IMR-90 (cell line): Measurements from ENCODE around the gene DENND6B. TPM values are rescaled to one million over a fixed set of nuclear protein-coding genes. Genes with fewer than 3 reads are reported as not detected.

Experiments used
- ATAC-seq: fragments of 200-7000 bp; cut with Tn5 transposase; 2 replicates; pipeline ENCODE4 v1.9.1; 2020; ENCODE audit warnings: low read depth, mild to moderate bottlenecking, moderate library complexity
- BruUV-seq: library from RNA; stranded (reverse); fragments of 400-500 nt; replicated peaks from 2 replicates; lab custom pipeline; 2021; lab: Mats Ljungman, UMichigan
- CTCF ChIA-PET: fragments of 300-600 bp; formaldehyde crosslinking; extraction: SDS; loops from one replicate; lab custom pipeline; 2021; ENCODE audit warnings: antibody characterized with exemption; lab: Yijun Ruan, JAX
- POLR2A ChIA-PET: fragments of 300-600 bp; sonication (Branson Sonifier 250); formaldehyde crosslinking; loops from one replicate; lab custom pipeline; 2022; ENCODE audit warnings: antibody characterized with exemption; ENCODE audit not compliant: unreplicated experiment; lab: Charles Lee
- DNase-seq: peaks from one replicate; pipeline ENCODE4 v3.0.0; 2013
- H2AFZ ChIP-seq: replicated peaks from 2 replicates; pipeline ENCODE3; 2013; ENCODE audit warnings: low read length, mild to moderate bottlenecking; ENCODE audit not compliant: poor library complexity
- H2AK5ac ChIP-seq: 2 replicates; pipeline ENCODE4 v1.6.1; 2013; ENCODE audit warnings: low read depth, low read length, inconsistent platforms
- H2AK9ac ChIP-seq: replicated peaks from 2 replicates; pipeline ENCODE3; 2013; ENCODE audit warnings: mild to moderate bottlenecking, low read depth, low read length, moderate library complexity; ENCODE audit not compliant: poor library complexity
- H2BK120ac ChIP-seq: 2 replicates; pipeline ENCODE4 v1.6.1; 2013; ENCODE audit warnings: low read depth, low read length, inconsistent platforms
- H2BK15ac ChIP-seq: 3 replicates; pipeline ENCODE4 v1.6.1; 2013; ENCODE audit warnings: low read depth, low read length, inconsistent platforms
- H2BK20ac ChIP-seq: 2 replicates; pipeline ENCODE4 v1.6.1; 2013; ENCODE audit warnings: low read depth, mild to moderate bottlenecking, inconsistent platforms, low read length, moderate library complexity
- H2BK5ac ChIP-seq: 2 replicates; pipeline ENCODE4 v1.6.1; 2013; ENCODE audit warnings: mild to moderate bottlenecking, low read depth, low read length, inconsistent platforms; ENCODE audit not compliant: poor library complexity, severe bottlenecking
- H3K14ac ChIP-seq: replicated peaks from 2 replicates; pipeline ENCODE4 v1.6.1; 2013; ENCODE audit warnings: low read depth, low read length, inconsistent platforms
- H3K18ac ChIP-seq: 2 replicates; pipeline ENCODE4 v1.6.1; 2013; ENCODE audit warnings: low read depth, low read length, control low read depth
- H3K23ac ChIP-seq: 2 replicates; pipeline ENCODE4 v1.6.1; 2013; ENCODE audit warnings: low read depth, low read length, inconsistent platforms
- H3K27ac ChIP-seq: 2 replicates; pipeline ENCODE4 v1.5.1; 2013; ENCODE audit warnings: mild to moderate bottlenecking, control low read depth, low read length; ENCODE audit not compliant: insufficient read depth
- H3K27me3 ChIP-seq: 2 replicates; pipeline ENCODE4 v1.6.1; 2013; ENCODE audit warnings: low read length; ENCODE audit not compliant: control insufficient read depth, insufficient read depth
- H3K36me3 ChIP-seq: 2 replicates; pipeline ENCODE4 v1.6.1; 2013; ENCODE audit warnings: low read length, mixed read lengths; ENCODE audit not compliant: control insufficient read depth, insufficient read depth
- H3K4ac ChIP-seq: 2 replicates; pipeline ENCODE4 v1.6.1; 2013; ENCODE audit warnings: low read depth, low read length, inconsistent platforms
- H3K4me1 ChIP-seq: 2 replicates; pipeline ENCODE4 v1.6.1; 2013; ENCODE audit warnings: low read length, mixed read lengths; ENCODE audit not compliant: control insufficient read depth, insufficient read depth
- H3K4me2 ChIP-seq: 2 replicates; pipeline ENCODE4 v1.6.1; 2013; ENCODE audit warnings: low read depth, mild to moderate bottlenecking, control low read depth, low read length, moderate library complexity
- H3K4me3 ChIP-seq: 2 replicates; pipeline ENCODE4 v1.5.1; 2013; ENCODE audit warnings: low read depth, mild to moderate bottlenecking, control low read depth, low read length, moderate library complexity; ENCODE audit not compliant: insufficient read depth
- H3K56ac ChIP-seq: 2 replicates; pipeline ENCODE4 v1.6.1; 2013; ENCODE audit warnings: low read length, inconsistent platforms; ENCODE audit not compliant: insufficient read depth; ENCODE audit errors: extremely low read depth
- H3K79me1 ChIP-seq, 2 experiments: 2 replicates each; pipeline ENCODE4 v1.6.1; 2013; ENCODE audit warnings: low read length in 2 of 2, inconsistent platforms in 1 of 2, low read depth in 1 of 2
- H3K9ac ChIP-seq: 2 replicates; pipeline ENCODE4 v1.6.1; 2013; ENCODE audit warnings: low read depth, low read length, control low read depth
- H3K9me1 ChIP-seq: 2 replicates; pipeline ENCODE4 v1.6.1; 2013; ENCODE audit warnings: low read length, inconsistent platforms; ENCODE audit not compliant: insufficient read depth
- H3K9me3 ChIP-seq: 2 replicates; pipeline ENCODE4 v1.6.1; 2013; ENCODE audit warnings: low read length; ENCODE audit not compliant: control insufficient read depth, insufficient read depth
- H4K20me1 ChIP-seq: 2 replicates; pipeline ENCODE4 v1.6.1; 2013; ENCODE audit warnings: low read length, inconsistent platforms; ENCODE audit not compliant: insufficient read depth
- H4K5ac ChIP-seq: 2 replicates; pipeline ENCODE4 v1.6.1; 2013; ENCODE audit warnings: mild to moderate bottlenecking, low read depth, low read length, control low read depth
- H4K8ac ChIP-seq, 2 experiments: 2 replicates each; pipeline ENCODE4 v1.6.1; 2013; ENCODE audit warnings: low read depth in 2 of 2, low read length in 2 of 2, control low read depth in 1 of 2, inconsistent platforms in 1 of 2
- H4K91ac ChIP-seq: 2 replicates; pipeline ENCODE4 v1.6.1; 2013; ENCODE audit warnings: low read depth, low read length, inconsistent platforms; ENCODE audit not compliant: insufficient read depth
- BHLHE40 ChIP-seq: fragments of 150-350 bp; IDR thresholded peaks from 2 replicates; pipeline ENCODE4 v1.6.1; 2016; ENCODE audit warnings: mild to moderate bottlenecking, low read depth, low read length
- CHD1 ChIP-seq: IDR thresholded peaks from 2 replicates; pipeline ENCODE4 v1.6.1; 2012; ENCODE audit warnings: low read depth, low read length, improper control_type of control experiment
- MAFK ChIP-seq: IDR thresholded peaks from 2 replicates; pipeline ENCODE4 v1.6.1; 2012; ENCODE audit warnings: low read depth, low read length, improper control_type of control experiment
- MAZ ChIP-seq: IDR thresholded peaks from 2 replicates; pipeline ENCODE4 v1.6.1; 2012; ENCODE audit warnings: low read depth, mild to moderate bottlenecking, low read length, improper control_type of control experiment, moderate library complexity, borderline replicate concordance
- NFE2L2 ChIP-seq: fragments of 150-350 bp; IDR thresholded peaks from 2 replicates; pipeline ENCODE4 v1.6.1; 2016; ENCODE audit warnings: low read depth, mild to moderate bottlenecking, low read length
- RCOR1 ChIP-seq: IDR thresholded peaks from 2 replicates; pipeline ENCODE4 v1.6.1; 2012; ENCODE audit warnings: mild to moderate bottlenecking, low read length, improper control_type of control experiment; ENCODE audit not compliant: insufficient replicate concordance
- WGBS, 2 experiments: methylation state at CpG; one replicate each; pipeline versions ENCODE4 v1.1.5 to v1.1.7; 2013; ENCODE audit warnings: missing lambda C conversion rate in 2 of 2; ENCODE audit not compliant: insufficient read length in 1 of 2; ENCODE audit errors: extremely low coverage in 2 of 2; 5-methylcytosine and 5-hydroxymethylcytosine counted together
- dilution Hi-C: fragments of 300-500 bp; cut with HindIII; formaldehyde crosslinking; loops from one replicate; pipeline ENCODE4 v1.14.3; 2018; ENCODE audit warnings: low sequenced_read_pairs; ENCODE audit not compliant: unreplicated experiment
- in situ Hi-C: fragments of 300-500 bp; cut with MboI; formaldehyde crosslinking; loops from 3 replicates; pipeline ENCODE4 v1.14.3; 2019; ENCODE audit warnings: low sequenced_read_pairs, inconsistent platforms, mixed read lengths
- intact Hi-C: fragments of 100-400 bp; cut with micrococcal nuclease; formaldehyde crosslinking; loops from 2 replicates; pipeline ENCODE4 v1.10.0; 2022
- polyA plus RNA-seq, 3 experiments: library from polyadenylated mRNA; depleted of rRNA; stranded (reverse); fragments of >200 nt; gene quantifications; 2 replicates each; pipeline ENCODE4 v1.2.3, GENCODE V29; 2012; ENCODE audit warnings: low replicate concordance in 1 of 3
- total RNA-seq: library from RNA; depleted of rRNA; stranded (reverse); fragments of >200 nt; gene quantifications from 2 replicates; pipeline ENCODE4 v1.2.3, GENCODE V29; 2012
- TF ChIP-seq, protein P1 (sequence below): fragments of 150-350 bp; IDR thresholded peaks from 2 replicates; pipeline ENCODE4 v1.6.1; 2017; ENCODE audit warnings: mild to moderate bottlenecking, antibody characterized with exemption, low read length, low read depth
- TF ChIP-seq, protein P2 (sequence below): conservative IDR thresholded peaks from 2 replicates; pipeline ENCODE4 v1.5.1; 2012; ENCODE audit warnings: mild to moderate bottlenecking, low read depth, low read length, improper control_type of control experiment

The DENND6B gene
- total and polyA plus RNA-seq, 2 of the 4 experiments (the other 2 are of a cell fraction): 0.36 to 4.9 TPM

DNA sequence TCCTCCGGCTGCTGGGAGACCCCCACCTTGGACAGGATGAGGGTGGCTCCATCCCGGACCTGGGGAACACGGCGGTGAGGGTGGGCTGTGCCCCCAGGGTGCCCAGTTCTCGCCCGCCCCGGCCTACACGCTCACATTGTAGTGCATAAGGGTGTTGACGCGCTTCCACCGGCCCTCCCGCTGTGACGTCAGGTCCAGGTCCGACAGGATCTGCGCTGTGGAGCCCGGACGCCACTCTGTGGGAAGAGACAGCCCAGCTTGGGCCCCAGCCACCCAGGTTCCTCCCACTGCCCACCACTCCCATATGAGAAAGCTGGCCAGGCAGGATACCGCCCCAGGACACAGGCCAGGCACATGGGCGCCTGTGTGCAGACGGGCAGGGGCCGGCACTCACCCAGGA is 48.4 kb downstream of the DENND6B start:
- no peak overlapping the region for H3K18ac ChIP-seq
- H3K9me3 ChIP-seq: no peaks in the 10 kb centered on the region
- in situ Hi-C loops: loop anchor here (10.0 kb wide), 1 partner anchor 46 kb away; the partner anchor contains the start of gene DENND6B
- no peak overlapping the region for H3K4me3 ChIP-seq
- dilution Hi-C loops: no loop called here
- H2AK9ac ChIP-seq: peak overlapping the region; percentile 42
- no peak overlapping the region for H4K8ac ChIP-seq
- peaks cover 89% of the 10 kb centered on the region for H3K36me3 ChIP-seq
- H2BK15ac ChIP-seq: no peak overlapping the region
- H4K20me1 ChIP-seq: peaks cover 45% of the 10 kb centered on the region
- H2BK5ac ChIP-seq: no peak overlapping the region
- BruUV-seq: no TSS peak
- no peak overlapping the region for H3K14ac ChIP-seq
- H3K4ac ChIP-seq: no peak overlapping the region
- H3K56ac ChIP-seq: no peak overlapping the region
- peak overlapping the region; percentile 43 for H2AFZ ChIP-seq
- ATAC-seq: no peak
- no peak overlapping the region for H2BK120ac ChIP-seq
- peaks cover 3 to 49% of the 10 kb centered on the region in 2 experiments; a peak in 2 of 4 replicates for H3K79me1 ChIP-seq
- H2AK5ac ChIP-seq: no peak overlapping the region
- H3K27ac ChIP-seq: no peak overlapping the region
- no peak overlapping the region for H3K4me2 ChIP-seq
- H4K5ac ChIP-seq: no peak overlapping the region
- CTCF ChIA-PET: no interaction called here
- H3K4me1 ChIP-seq: peaks cover 8% of the 10 kb centered on the region
- no peak for DNase-seq
- no peak overlapping the region for H3K23ac ChIP-seq
- no peak overlapping the region for H4K91ac ChIP-seq
- H3K27me3 ChIP-seq: no peaks in the 10 kb centered on the region
- H2BK20ac ChIP-seq: no peak overlapping the region
- WGBS, 2 experiments: 95% methylated on average over 11 of the region's 21 CpGs; no CpG with 5 or more reads in 1 of the 2 experiments
- TF ChIP-seq CHD1 (no peak), NFE2L2 (no peak), MAZ (no peak), RCOR1 (no peak), BHLHE40 (no peak), MAFK (no peak)
- TF ChIP-seq, protein P1, sequence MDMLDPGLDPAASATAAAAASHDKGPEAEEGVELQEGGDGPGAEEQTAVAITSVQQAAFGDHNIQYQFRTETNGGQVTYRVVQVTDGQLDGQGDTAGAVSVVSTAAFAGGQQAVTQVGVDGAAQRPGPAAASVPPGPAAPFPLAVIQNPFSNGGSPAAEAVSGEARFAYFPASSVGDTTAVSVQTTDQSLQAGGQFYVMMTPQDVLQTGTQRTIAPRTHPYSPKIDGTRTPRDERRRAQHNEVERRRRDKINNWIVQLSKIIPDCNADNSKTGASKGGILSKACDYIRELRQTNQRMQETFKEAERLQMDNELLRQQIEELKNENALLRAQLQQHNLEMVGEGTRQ: no peak
- TF ChIP-seq, protein P2, sequence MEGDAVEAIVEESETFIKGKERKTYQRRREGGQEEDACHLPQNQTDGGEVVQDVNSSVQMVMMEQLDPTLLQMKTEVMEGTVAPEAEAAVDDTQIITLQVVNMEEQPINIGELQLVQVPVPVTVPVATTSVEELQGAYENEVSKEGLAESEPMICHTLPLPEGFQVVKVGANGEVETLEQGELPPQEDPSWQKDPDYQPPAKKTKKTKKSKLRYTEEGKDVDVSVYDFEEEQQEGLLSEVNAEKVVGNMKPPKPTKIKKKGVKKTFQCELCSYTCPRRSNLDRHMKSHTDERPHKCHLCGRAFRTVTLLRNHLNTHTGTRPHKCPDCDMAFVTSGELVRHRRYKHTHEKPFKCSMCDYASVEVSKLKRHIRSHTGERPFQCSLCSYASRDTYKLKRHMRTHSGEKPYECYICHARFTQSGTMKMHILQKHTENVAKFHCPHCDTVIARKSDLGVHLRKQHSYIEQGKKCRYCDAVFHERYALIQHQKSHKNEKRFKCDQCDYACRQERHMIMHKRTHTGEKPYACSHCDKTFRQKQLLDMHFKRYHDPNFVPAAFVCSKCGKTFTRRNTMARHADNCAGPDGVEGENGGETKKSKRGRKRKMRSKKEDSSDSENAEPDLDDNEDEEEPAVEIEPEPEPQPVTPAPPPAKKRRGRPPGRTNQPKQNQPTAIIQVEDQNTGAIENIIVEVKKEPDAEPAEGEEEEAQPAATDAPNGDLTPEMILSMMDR: no peak
- POLR2A ChIA-PET: no interaction called here
- no peak overlapping the region for H3K9ac ChIP-seq
- intact Hi-C loops: no loop called here
- no peaks in the 10 kb centered on the region for H3K9me1 ChIP-seq
